DOHH2 (cell line): ENCODE data around the gene PDZRN4.

Source experiments
- EZH2phosphoT487 ChIP-seq: fragments of 200-600 bp; sonication (generic); IDR thresholded peaks from 2 replicates; pipeline ENCODE4 v1.6.1; 2017; ENCODE audit warnings: borderline replicate concordance, mild to moderate bottlenecking, antibody characterized with exemption, low read length, moderate library complexity, mixed read lengths
- TF ChIP-seq, protein P1 (sequence below): fragments of 200-600 bp; sonication (generic); IDR thresholded peaks from one replicate; pipeline ENCODE4 v1.5.1; 2014; ENCODE audit warnings: antibody characterized with exemption, mild to moderate bottlenecking, low read depth, low read length; ENCODE audit not compliant: poor library complexity, severe bottlenecking

DNA sequence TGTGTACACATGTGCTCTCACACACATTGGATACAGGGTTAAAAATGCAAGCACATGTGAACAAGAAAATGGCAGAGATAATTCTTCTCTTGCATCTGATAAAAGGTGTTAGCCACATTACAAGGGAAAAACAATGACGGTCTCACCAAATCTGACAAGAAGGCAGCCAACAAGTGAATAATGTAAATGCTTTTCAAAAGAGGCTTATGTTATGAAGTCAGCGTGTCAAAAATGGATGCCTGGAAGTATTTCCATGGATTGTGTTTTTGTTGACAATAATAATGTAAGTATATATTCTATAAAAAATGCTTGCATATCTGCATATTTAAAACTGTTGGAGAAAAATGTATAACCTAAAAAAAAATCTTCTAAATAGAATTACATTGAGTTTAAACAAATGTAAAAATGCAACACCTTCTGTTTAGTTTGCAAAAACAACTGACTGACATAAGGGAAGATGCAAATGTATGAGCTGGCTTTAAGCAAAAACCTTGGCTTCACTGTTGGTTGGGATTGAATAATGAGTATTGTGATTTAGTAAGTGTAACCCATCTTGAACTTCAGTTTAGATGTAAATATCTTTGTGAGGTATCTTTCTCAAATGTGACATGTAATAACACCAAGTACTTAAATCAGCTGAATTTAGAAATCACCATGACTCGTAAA, 424.9 kb downstream of the PDZRN4 start:
- TF ChIP-seq, protein P1, sequence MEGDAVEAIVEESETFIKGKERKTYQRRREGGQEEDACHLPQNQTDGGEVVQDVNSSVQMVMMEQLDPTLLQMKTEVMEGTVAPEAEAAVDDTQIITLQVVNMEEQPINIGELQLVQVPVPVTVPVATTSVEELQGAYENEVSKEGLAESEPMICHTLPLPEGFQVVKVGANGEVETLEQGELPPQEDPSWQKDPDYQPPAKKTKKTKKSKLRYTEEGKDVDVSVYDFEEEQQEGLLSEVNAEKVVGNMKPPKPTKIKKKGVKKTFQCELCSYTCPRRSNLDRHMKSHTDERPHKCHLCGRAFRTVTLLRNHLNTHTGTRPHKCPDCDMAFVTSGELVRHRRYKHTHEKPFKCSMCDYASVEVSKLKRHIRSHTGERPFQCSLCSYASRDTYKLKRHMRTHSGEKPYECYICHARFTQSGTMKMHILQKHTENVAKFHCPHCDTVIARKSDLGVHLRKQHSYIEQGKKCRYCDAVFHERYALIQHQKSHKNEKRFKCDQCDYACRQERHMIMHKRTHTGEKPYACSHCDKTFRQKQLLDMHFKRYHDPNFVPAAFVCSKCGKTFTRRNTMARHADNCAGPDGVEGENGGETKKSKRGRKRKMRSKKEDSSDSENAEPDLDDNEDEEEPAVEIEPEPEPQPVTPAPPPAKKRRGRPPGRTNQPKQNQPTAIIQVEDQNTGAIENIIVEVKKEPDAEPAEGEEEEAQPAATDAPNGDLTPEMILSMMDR: no peak
- TF ChIP-seq EZH2phosphoT487: no peak
